ENCODE results near the gene PHOX2A.

Gene PHOX2A

GRCh38 chr11:72218251-72218745, 25.7 kb downstream of the PHOX2A start:
- CTCF ChIA-PET: interaction anchor here (1.5 to 1.7 kb wide), 2 partner anchors 35 to 75 kb away, joined by 4 to 6 read pairs; no protein-coding TSS in a partner anchor
- POLR2A ChIA-PET: no interaction called here
- Histone ChIP-seq H3K27ac (ENCODE audit: extremely low read depth, low read depth, low read length) (no peak overlapping the region), H3K36me3 (ENCODE audit: control insufficient read depth in 2 of 2, insufficient read depth in 1 of 2, low read length in 2 of 2) (no peaks in the 10 kb centered on the region), H3K4me3 (ENCODE audit: low read depth, low read length) (no peak overlapping the region), H3K4me1 (ENCODE audit: control insufficient read depth, insufficient read depth, low read length) (peaks cover 3% of the 10 kb centered on the region; the same call in 1 of the 2 replicates), H3K9me3 (ENCODE audit: control insufficient read depth, insufficient read depth, low read depth, low read length) (no peaks in the 10 kb centered on the region)
- TF ChIP-seq ZNF157 (tag by site-specific recombination; IDR thresholded peaks at IDR 0.05) (no peak), ZNF510 (tag by site-specific recombination; IDR thresholded peaks at IDR 0.05; ENCODE audit: insufficient replicate concordance) (no peak), ZNF394 (tag by site-specific recombination; IDR thresholded peaks at IDR 0.05; ENCODE audit: borderline replicate concordance) (no peak), FEZF1 (tag by site-specific recombination; IDR thresholded peaks at IDR 0.05) (no peak), ZNF555 (tag by site-specific recombination; conservative IDR thresholded peaks at IDR 0.05) (no peak), ZNF133 (tag by site-specific recombination; IDR thresholded peaks at IDR 0.05) (no peak), ZBTB48 (tag by site-specific recombination; IDR thresholded peaks at IDR 0.05) (no peak), ZNF658 (tag by site-specific recombination; IDR thresholded peaks at IDR 0.05) (no peak), HOXA7 (CRISPR knock-in tag; IDR thresholded peaks at IDR 0.05; ENCODE audit: borderline replicate concordance) (no peak), ZNF280C (tag by site-specific recombination; IDR thresholded peaks at IDR 0.05) (no peak), ZNF664 (tag by site-specific recombination; IDR thresholded peaks at IDR 0.05) (no peak), ZNF37A (tag by site-specific recombination; IDR thresholded peaks at IDR 0.05) (no peak), IKZF3 (tag by site-specific recombination; IDR thresholded peaks at IDR 0.05) (no peak), ZNF16 (tag by site-specific recombination; IDR thresholded peaks at IDR 0.05; ENCODE audit: low read depth) (no peak)
- TF ChIP-seq, protein P1, sequence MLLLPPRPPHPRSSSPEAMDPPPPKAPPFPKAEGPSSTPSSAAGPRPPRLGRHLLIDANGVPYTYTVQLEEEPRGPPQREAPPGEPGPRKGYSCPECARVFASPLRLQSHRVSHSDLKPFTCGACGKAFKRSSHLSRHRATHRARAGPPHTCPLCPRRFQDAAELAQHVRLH (tag by site-specific recombination; IDR thresholded peaks at IDR 0.05): no peak

- Histone ChIP-seq H3K36me3 (ENCODE audit: control insufficient read depth in 2 of 2, insufficient read depth in 1 of 2, low read length in 2 of 2) (no peaks in the 10 kb centered on the region), H3K27ac (ENCODE audit: extremely low read depth, low read depth, low read length) (no peak overlapping the region), H3K4me1 (ENCODE audit: control insufficient read depth, insufficient read depth, low read length) (peaks cover 3% of the 10 kb centered on the region; the same call in 1 of the 2 replicates), H3K4me3 (ENCODE audit: low read depth, low read length) (no peak overlapping the region), H3K9me3 (ENCODE audit: control insufficient read depth, insufficient read depth, low read depth, low read length) (no peaks in the 10 kb centered on the region)
- no peak for TF ChIP-seq ZEB2 (tag by site-specific recombination; IDR thresholded peaks at IDR 0.05)
- TF ChIP-seq ZNF211 (tag by site-specific recombination; IDR thresholded peaks at IDR 0.05; ENCODE audit: low read depth): no peak
- ChIA-PET CTCF (interaction anchor here (1.7 kb wide), 1 partner anchor 34 kb away, joined by 6 read pairs; no protein-coding TSS in a partner anchor), POLR2A (no interaction called here)
Measured at GRCh38 chr11:72217841-72218240, 26.1 kb downstream of the PHOX2A start.

GRCh38 chr11:72216638-72217037, 27.3 kb downstream of the PHOX2A start, which contains the start of gene FOLR2:
FOLR2 (plus strand) TSS chr11:72216794; CDS start chr11:72218585, 1,791 bp downstream.
- H3K4me3 ChIP-seq (ENCODE audit: low read depth, low read length): no peak within 1 kb of the TSS
- no peaks in the 10 kb centered on the region for H3K4me1 ChIP-seq (ENCODE audit: control insufficient read depth, insufficient read depth, low read length)

More at GRCh38 chr11:72216638-72217037, 27.3 kb downstream of the PHOX2A start, which contains the start of gene FOLR2:
- no peaks in the 10 kb centered on the region for H3K36me3 ChIP-seq (ENCODE audit: control insufficient read depth in 2 of 2, insufficient read depth in 1 of 2, low read length in 2 of 2)
- TF ChIP-seq ZNF10 (tag by site-specific recombination; IDR thresholded peaks at IDR 0.05) (no peak), ZSCAN5A (tag by site-specific recombination; IDR thresholded peaks at IDR 0.05) (no peak), ZNF341 (tag by site-specific recombination; IDR thresholded peaks at IDR 0.05; ENCODE audit: low read depth) (no peak), REST (tag by site-specific recombination; IDR thresholded peaks at IDR 0.05) (no peak)
- TF ChIP-seq, protein P2, sequence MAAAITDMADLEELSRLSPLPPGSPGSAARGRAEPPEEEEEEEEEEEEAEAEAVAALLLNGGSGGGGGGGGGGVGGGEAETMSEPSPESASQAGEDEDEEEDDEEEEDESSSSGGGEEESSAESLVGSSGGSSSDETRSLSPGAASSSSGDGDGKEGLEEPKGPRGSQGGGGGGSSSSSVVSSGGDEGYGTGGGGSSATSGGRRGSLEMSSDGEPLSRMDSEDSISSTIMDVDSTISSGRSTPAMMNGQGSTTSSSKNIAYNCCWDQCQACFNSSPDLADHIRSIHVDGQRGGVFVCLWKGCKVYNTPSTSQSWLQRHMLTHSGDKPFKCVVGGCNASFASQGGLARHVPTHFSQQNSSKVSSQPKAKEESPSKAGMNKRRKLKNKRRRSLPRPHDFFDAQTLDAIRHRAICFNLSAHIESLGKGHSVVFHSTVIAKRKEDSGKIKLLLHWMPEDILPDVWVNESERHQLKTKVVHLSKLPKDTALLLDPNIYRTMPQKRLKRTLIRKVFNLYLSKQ (tag by site-specific recombination; IDR thresholded peaks at IDR 0.05; ENCODE audit: borderline replicate concordance): no peak
- H3K27ac ChIP-seq (ENCODE audit: extremely low read depth, low read depth, low read length): no peak within 1 kb of the TSS
- ChIA-PET CTCF (interaction anchor here (0.7 kb wide), 1 partner anchor 255 kb away, joined by 4 read pairs; no protein-coding TSS in a partner anchor), POLR2A (interaction anchor here (1.5 kb wide), 1 partner anchor 110 kb away, joined by 3 read pairs; no protein-coding TSS in a partner anchor)
- H3K9me3 ChIP-seq (ENCODE audit: control insufficient read depth, insufficient read depth, low read depth, low read length): no peaks in the 10 kb centered on the region

Measured in HEK293 (cell line).